IPS DF 19.7 (cell line): Measurements from ENCODE around the gene FOXF1.

Source experiments
- DNase-seq: peaks from one replicate; pipeline ENCODE4 v3.0.0-alpha.2; 2013; ENCODE audit warnings: low read depth, low spot score

The FOXF1 gene

GRCh38 chr16:86557587-86557986, 47.3 kb downstream of the FOXF1 start:
- no peak for DNase-seq

- DNase-seq: no peak
Measured at GRCh38 chr16:86558355-86559193, 48.2 kb downstream of the FOXF1 start.

- no peak for DNase-seq
Measured at GRCh38 chr16:86559802-86560305, 49.5 kb downstream of the FOXF1 start.

GRCh38 chr16:86562356-86562755, 52.0 kb downstream of the FOXF1 start:
- DNase-seq: no peak

- no peak for DNase-seq
Measured at GRCh38 chr16:86563469-86564345, 53.4 kb downstream of the FOXF1 start.
